Hepatocyte (in vitro differentiated cells): Measurements from ENCODE around the gene ICAM2.

Experiments used
- CTCF ChIP-seq: fragments of 200-600 bp; sonication (generic); IDR thresholded peaks from 2 replicates; pipeline ENCODE4 v1.5.1; 2016; ENCODE audit warnings: antibody characterized with exemption, mild to moderate bottlenecking; ENCODE audit not compliant: poor library complexity
- EZH2 ChIP-seq: fragments of 200-600 bp; sonication (generic); IDR thresholded peaks from 2 replicates; pipeline ENCODE4 v1.6.1; 2016; ENCODE audit warnings: antibody characterized with exemption, mild to moderate bottlenecking, borderline replicate concordance
- EZH2phosphoT487 ChIP-seq: fragments of 200-600 bp; sonication (generic); IDR thresholded peaks from one replicate; pipeline ENCODE4 v1.6.1; 2018; ENCODE audit warnings: antibody characterized with exemption, mild to moderate bottlenecking, low read depth, moderate library complexity; ENCODE audit not compliant: unreplicated experiment, severe bottlenecking

- TF ChIP-seq CTCF (no peak), EZH2 (no peak), EZH2phosphoT487 (no peak)
These were observed 32.7 kb upstream of the ICAM2 start for GRCh38 chr17:64053101-64053500.
